ENCODE data around the gene CLPX. TPM values are rescaled to one million over a fixed set of nuclear protein-coding genes. Genes with fewer than 3 reads are reported as not detected.

Gene CLPX
- total RNA-seq, 1 donor from 2014 or later, result 72.6 TPM

DNA sequence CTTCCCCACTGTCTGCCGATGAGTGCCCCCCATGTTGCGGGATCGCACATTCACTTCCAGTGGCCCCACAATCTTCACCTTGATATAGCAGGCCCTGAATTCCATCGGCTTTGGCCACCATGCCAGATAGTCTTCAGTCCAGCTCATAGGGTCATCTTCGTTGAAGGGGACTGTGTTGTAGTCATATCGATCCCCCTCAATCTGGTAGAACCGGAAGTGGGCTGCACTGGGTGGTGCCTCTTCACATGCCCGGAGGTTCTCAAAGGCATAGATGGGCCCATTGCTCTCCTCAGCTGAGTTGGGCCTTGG is 12.1 kb upstream of the CLPX start:
- Histone ChIP-seq H4K20me1 (ENCODE audit: low read depth) (no peaks in the 10 kb centered on the region), H3K4me3 (no peak overlapping the region), H3K9me3 (ENCODE audit: low read depth) (no peaks in the 10 kb centered on the region), H3K27ac (no peak overlapping the region), H2AFZ (replicated peaks) (no peak overlapping the region), H3K4me1 (no peaks in the 10 kb centered on the region), H3K36me3 (no peaks in the 10 kb centered on the region), H3K79me2 (ENCODE audit: low read depth) (no peaks in the 10 kb centered on the region), H3K4me2 (no peak overlapping the region), H3K9ac (no peak overlapping the region), H3F3A (ENCODE audit: low read depth) (no peaks in the 10 kb centered on the region), H3K27me3 (no peaks in the 10 kb centered on the region)
- no peak for DNase-seq (ENCODE audit: low spot score)
- no peak overlapping the region for H3K4me3 Mint-ChIP-seq
- no peaks in the 10 kb centered on the region for H3K9me3 Mint-ChIP-seq
- no peaks in the 10 kb centered on the region for H3K36me3 Mint-ChIP-seq
- H3K27me3 Mint-ChIP-seq (ENCODE audit: insufficient read depth, low read depth), result peaks cover 7% of the 10 kb centered on the region
- no peak for TF ChIP-seq EZH2phosphoT487 (IDR thresholded peaks at IDR 0.05)
- no peak for TF ChIP-seq EZH2 (IDR thresholded peaks at IDR 0.05)
- TF ChIP-seq, protein P1, sequence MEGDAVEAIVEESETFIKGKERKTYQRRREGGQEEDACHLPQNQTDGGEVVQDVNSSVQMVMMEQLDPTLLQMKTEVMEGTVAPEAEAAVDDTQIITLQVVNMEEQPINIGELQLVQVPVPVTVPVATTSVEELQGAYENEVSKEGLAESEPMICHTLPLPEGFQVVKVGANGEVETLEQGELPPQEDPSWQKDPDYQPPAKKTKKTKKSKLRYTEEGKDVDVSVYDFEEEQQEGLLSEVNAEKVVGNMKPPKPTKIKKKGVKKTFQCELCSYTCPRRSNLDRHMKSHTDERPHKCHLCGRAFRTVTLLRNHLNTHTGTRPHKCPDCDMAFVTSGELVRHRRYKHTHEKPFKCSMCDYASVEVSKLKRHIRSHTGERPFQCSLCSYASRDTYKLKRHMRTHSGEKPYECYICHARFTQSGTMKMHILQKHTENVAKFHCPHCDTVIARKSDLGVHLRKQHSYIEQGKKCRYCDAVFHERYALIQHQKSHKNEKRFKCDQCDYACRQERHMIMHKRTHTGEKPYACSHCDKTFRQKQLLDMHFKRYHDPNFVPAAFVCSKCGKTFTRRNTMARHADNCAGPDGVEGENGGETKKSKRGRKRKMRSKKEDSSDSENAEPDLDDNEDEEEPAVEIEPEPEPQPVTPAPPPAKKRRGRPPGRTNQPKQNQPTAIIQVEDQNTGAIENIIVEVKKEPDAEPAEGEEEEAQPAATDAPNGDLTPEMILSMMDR (IDR thresholded peaks at IDR 0.05), result no peak
- H3K27ac Mint-ChIP-seq, result no peak overlapping the region
- H3K4me1 Mint-ChIP-seq, result peaks cover 6% of the 10 kb centered on the region

DNA sequence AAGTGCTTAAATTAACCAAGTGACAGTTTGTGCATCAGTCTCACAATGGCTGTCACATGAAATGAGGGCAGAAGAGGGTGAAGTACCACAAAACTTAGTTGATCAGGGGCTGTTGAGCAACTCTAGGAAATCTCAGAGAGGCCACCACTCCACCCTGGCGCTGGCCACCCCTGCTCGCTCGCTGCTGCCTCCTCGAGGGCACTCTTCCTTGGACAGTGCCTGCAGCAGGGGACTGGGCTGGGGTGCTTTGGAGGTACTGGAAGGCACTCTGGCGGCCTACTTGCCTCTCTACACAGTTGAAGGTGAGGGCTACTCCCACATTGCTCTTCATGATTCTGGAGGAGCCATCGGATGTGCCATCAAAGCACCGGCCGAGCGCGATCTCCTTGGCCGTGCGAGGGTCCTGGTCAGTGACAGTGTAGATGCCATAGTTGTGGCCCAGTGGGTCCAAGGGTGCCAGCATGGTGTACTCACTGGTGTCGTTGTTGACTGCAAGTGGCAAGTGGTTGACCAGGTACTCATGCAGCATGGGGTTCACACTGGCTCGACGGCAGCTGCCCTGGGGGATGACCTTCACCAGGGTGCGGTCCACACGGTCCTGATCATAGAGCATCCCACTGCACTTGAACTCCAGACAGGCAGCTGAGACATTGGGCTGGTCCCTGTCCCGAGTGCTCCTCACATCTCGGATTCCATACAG is 11.6 kb upstream of the CLPX start:
- no peak overlapping the region for H3K27ac Mint-ChIP-seq
- peaks cover 6% of the 10 kb centered on the region for H3K4me1 Mint-ChIP-seq

DNA sequence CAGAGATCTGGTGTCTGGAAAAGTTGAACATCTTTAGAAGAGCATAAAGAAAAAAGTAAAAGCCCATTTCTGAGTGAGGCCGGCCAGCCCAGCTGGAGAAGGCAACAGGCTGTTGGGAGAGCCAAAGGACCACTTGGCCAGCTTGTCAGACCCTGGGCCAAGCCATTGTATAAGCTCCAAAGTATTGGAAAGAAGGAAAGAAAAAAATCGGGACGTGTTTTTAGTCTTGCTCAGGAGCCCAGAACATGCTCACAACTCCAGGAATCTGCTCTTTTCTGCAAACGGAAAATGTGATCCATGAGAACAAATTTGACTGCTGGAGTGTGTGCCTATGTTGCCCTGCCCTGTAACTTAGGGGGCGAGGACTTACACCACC is 10.4 kb upstream of the CLPX start:
- H3K4me2 ChIP-seq, result no peak overlapping the region
- no peaks in the 10 kb centered on the region for H3K79me2 ChIP-seq (ENCODE audit: low read depth)
- Mint-ChIP-seq H3K9me3 (no peaks in the 10 kb centered on the region), H3K36me3 (no peaks in the 10 kb centered on the region), H3K27me3 (ENCODE audit: insufficient read depth, low read depth) (peaks cover 9% of the 10 kb centered on the region), H3K4me3 (no peak overlapping the region), H3K27ac (no peak overlapping the region), H3K4me1 (peaks cover 6% of the 10 kb centered on the region)
- no peaks in the 10 kb centered on the region for H4K20me1 ChIP-seq (ENCODE audit: low read depth)
- H3K27ac ChIP-seq, result no peak overlapping the region
- H3K4me3 ChIP-seq, result no peak overlapping the region
- H3K9ac ChIP-seq, result no peak overlapping the region
- no peak for DNase-seq (ENCODE audit: low spot score)
- H3K36me3 ChIP-seq, result no peaks in the 10 kb centered on the region
- H3K9me3 ChIP-seq (ENCODE audit: low read depth), result no peaks in the 10 kb centered on the region
- H3K27me3 ChIP-seq, result no peaks in the 10 kb centered on the region
- no peak for TF ChIP-seq EZH2phosphoT487 (IDR thresholded peaks at IDR 0.05)
- TF ChIP-seq, protein P1 (IDR thresholded peaks at IDR 0.05), result no peak
- no peak for TF ChIP-seq EZH2 (IDR thresholded peaks at IDR 0.05)
- H3F3A ChIP-seq (ENCODE audit: low read depth), result no peaks in the 10 kb centered on the region
- H2AFZ ChIP-seq (replicated peaks), result no peak overlapping the region
- no peaks in the 10 kb centered on the region for H3K4me1 ChIP-seq

More for the DNA sequence above, 11.6 kb upstream of the CLPX start:
- Histone ChIP-seq H2AFZ (replicated peaks) (no peak overlapping the region), H3K79me2 (ENCODE audit: low read depth) (no peaks in the 10 kb centered on the region), H3K9me3 (ENCODE audit: low read depth) (no peaks in the 10 kb centered on the region), H3K4me1 (no peaks in the 10 kb centered on the region), H3K9ac (no peak overlapping the region), H3F3A (ENCODE audit: low read depth) (no peaks in the 10 kb centered on the region), H4K20me1 (ENCODE audit: low read depth) (no peaks in the 10 kb centered on the region), H3K27ac (no peak overlapping the region), H3K4me2 (no peak overlapping the region), H3K27me3 (no peaks in the 10 kb centered on the region), H3K4me3 (no peak overlapping the region), H3K36me3 (no peaks in the 10 kb centered on the region)
- Mint-ChIP-seq H3K36me3 (no peaks in the 10 kb centered on the region), H3K9me3 (no peaks in the 10 kb centered on the region), H3K4me3 (no peak overlapping the region), H3K27me3 (ENCODE audit: insufficient read depth, low read depth) (peaks cover 8% of the 10 kb centered on the region)
- DNase-seq (ENCODE audit: low spot score), result no peak
- TF ChIP-seq EZH2phosphoT487 (IDR thresholded peaks at IDR 0.05) (no peak), EZH2 (IDR thresholded peaks at IDR 0.05) (no peak)
- TF ChIP-seq, protein P1 (IDR thresholded peaks at IDR 0.05), result no peak
